Skeletal muscle cell (primary cell): Measurements from ENCODE around the gene FASLG.
"Not testable (repeated sequence)": the region's sequence is repeated elsewhere in the genome, so short reads cannot be mapped to it uniquely, and the experiment has no call there.

ENCODE experiments used
- DNase-seq: peaks from one replicate; pipeline ENCODE4 v3.0.0-alpha.2; 2010; ENCODE audit warnings: low read depth
- H3K4me3 ChIP-seq: 2 replicates; pipeline ENCODE4 v1.5.1; 2011; ENCODE audit warnings: low read depth, mild to moderate bottlenecking, control low read depth, low read length, moderate library complexity

FASLG gene, protein sequence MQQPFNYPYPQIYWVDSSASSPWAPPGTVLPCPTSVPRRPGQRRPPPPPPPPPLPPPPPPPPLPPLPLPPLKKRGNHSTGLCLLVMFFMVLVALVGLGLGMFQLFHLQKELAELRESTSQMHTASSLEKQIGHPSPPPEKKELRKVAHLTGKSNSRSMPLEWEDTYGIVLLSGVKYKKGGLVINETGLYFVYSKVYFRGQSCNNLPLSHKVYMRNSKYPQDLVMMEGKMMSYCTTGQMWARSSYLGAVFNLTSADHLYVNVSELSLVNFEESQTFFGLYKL

DNA sequence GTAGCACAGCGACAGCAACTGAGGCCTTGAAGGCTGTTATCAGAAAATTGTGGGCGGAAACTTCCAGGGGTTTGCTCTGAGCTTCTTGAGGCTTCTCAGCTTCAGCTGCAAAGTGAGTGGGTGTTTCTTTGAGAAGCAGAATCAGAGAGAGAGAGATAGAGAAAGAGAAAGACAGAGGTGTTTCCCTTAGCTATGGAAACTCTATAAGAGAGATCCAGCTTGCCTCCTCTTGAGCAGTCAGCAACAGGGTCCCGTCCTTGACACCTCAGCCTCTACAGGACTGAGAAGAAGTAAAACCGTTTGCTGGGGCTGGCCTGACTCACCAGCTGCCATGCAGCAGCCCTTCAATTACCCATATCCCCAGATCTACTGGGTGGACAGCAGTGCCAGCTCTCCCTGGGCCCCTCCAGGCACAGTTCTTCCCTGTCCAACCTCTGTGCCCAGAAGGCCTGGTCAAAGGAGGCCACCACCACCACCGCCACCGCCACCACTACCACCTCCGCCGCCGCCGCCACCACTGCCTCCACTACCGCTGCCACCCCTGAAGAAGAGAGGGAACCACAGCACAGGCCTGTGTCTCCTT lies at the start of gene FASLG:
TSS of gene FASLG (plus strand) at position 233 of the 583 bp plus-strand sequence. CDS start at position 332, 99 bp downstream.
- no peak within 1 kb of the TSS for H3K4me3 ChIP-seq
- no peak for DNase-seq

DNA sequence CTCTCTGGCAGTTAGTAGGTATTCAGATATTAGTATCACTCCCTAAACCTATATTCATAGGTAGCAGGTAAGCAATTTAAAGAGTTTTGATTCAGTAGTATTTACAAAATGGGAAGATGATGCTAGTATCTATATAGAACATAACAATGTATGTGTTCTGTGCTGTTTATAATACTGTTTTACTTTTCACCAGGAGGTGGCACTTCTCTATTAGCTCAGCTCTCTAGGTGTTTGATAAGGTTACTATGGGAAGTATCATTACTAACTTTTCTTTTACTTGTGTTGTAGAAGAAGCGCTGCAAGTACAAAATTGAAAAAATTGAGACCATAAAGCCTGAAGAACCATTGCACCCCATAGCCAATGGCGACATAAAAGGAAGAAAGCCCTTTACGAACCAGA lies 49.4 kb upstream of the FASLG start:
- DNase-seq, result no peak
- no peak overlapping the region for H3K4me3 ChIP-seq

DNA sequence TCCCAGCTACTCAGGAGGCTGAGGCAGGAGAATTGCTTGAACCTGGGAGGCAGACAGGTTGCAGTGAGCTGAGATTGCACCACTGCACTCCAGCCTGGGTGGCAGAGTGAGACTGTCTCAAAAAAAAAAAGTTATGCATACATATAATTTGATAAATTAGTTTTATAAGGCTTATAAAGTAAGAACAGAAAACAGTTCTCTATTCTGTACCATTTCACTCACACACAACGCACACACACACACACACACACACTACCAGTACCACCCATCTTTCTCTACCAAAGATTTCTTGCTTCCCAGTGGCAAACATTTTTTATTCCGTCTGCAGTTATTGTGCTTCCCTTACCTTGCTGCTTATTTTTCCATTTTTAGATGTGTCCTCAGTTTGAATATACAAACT lies 46.4 kb upstream of the FASLG start:
- H3K4me3 ChIP-seq, result no peak overlapping the region
- no peak for DNase-seq

DNA sequence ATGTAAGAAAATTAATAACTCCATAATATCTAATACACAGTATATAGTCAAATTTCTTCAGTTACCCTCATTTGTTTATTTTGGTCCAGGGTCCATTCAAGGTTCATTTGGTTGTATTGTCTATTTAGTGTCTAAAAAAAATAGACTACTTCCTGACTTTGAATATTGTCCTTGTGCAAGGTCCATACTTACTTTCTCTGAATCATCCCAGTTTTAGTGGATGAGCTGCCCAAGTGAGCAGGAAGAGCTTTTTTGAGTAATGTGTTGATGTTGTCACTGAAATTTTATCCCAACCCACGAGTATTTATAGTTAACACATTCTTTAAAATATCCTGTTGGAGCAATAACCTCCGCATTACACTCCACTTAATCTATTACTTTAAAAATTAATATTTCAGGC lies 45.6 kb upstream of the FASLG start:
- H3K4me3 ChIP-seq, result no peak overlapping the region
- no peak for DNase-seq

DNA sequence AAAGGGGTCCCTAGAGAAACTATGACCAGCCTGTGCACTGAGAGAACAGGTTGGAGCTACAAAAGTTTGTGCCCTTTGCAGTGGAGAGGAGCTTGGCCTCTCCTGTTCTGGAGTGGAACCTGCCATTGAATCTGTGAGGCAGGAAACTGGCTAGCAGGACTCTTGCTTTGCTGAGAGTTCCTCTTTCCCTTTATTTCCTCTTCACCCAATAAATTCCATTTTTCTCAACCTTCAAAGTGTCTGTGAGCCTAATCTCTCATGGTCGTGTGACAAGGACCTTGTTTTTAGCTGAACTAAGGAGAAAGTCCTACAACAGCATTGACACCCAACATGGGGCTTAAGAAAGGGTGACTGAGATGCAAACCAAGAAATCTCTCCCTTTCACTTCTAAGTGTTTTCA lies 42.7 kb upstream of the FASLG start:
- H3K4me3 ChIP-seq, result no peak overlapping the region
- no peak for DNase-seq

DNA sequence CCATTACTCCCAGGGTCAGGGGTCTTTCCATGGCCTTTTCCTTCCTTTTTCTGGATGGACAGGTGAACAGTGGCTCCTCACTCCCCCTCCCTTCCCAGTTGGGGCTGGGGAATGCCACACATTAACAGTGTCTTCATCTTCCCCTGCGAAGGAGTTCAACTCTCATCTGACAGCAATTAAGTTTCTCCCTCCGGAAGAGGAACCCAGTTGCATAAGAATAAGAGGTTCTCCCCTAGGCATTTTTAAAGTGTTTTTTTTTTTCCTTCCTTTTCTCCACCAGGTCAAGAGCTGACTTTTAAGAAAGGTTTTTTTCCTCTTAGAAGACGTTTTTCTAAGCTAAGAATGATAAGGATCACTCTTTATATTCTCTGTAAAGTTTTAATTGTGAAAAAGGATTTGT lies 42.3 kb upstream of the FASLG start:
- DNase-seq, result no peak
- no peak overlapping the region for H3K4me3 ChIP-seq

DNA sequence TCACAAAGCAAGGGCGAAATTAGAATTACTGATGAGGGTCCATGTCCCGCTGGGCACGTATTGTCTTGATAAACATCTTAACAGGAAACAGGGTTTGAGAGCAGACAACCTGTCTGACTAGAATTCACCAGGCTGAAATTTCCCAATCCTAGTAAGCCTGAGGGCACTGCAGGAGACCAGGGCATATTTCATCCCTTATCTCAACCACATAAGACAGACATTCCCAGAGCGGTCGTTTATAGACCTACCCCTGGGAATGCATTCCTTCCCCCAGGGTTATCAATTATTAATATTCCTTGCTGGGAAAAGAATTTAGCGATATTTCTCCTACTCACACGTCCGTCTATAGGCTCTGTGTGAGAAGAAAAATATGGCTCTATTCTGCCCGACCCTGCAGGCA lies 38.3 kb upstream of the FASLG start:
- not testable (repeated sequence) for H3K4me3 ChIP-seq, DNase-seq

DNA sequence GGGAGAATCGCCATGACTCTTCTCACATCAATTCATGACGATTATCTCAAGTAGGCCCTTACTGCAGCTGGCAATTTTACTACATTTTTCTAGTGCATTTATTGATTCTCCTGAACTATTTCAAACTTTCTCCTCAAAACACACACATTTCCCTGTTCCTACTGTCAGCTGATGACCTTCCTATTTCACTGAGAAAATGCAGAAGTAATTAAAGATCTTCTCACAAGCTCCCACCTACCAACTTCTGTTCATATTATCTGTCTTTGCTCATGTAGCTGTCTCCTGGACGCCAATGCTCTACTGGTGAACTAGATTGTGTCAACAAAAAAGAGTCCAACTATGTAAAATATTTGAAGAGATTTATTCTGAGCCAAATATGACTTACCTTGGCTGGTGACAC lies 36.4 kb upstream of the FASLG start:
- no peak overlapping the region for H3K4me3 ChIP-seq
- DNase-seq, result no peak

DNA sequence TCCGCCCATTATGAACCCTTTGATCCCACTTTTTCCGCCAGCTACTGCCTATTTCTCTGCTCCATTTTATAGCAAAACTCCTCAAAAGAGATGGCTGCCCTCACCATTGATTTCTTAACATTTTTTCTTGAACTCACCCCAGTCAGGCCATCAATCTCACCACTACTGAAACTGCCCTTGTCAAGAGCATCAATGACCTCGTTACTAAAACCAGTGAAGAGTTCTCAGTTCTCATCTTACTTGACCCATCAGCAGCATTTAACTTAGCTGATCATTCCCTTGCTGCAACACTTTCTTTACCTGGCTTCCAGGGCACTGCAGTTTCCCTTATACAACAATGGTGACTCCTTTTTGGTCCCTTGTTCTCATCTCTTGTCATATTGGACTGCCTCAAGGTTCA lies 35.2 kb upstream of the FASLG start:
- H3K4me3 ChIP-seq, result no peak overlapping the region
- no peak for DNase-seq

DNA sequence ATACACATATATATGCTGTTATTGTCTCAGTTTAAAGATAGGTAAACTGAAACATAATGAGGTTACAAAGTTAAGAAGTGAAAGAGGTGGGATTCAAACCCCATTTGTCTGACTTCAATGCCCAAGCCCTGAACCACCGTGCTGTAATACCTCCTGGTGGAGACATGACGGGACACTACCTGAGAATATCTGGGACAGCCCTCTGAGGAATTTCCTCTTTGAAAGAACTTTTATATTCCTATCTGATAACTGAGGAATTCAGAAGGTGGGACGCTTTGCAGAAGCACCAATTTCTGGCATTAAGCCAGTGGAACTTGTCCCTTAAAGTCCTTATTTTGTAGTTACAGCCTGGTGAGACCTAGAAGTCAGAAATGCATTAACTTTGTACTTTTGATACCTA lies 32.1 kb upstream of the FASLG start:
- no peak for DNase-seq
- no peak overlapping the region for H3K4me3 ChIP-seq

DNA sequence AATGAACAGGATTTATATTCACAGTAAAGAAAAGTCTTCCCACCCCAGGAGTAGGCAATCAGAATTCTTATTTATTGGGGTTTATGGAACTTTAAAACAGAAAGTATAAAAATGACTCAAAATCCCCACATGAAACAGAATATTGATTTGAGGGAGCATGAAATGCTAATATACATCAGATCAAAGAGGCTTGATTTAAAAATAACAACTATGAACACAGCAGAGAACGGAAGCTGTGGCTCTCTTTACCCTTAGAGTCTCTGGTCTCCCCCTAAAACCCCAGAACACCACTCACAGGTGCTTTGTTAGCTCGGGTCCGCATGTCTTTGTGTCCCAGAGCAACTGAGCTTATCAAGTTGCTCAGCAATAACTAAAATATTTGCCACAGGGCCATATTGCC lies 31.2 kb upstream of the FASLG start:
- DNase-seq, result no peak
- no peak overlapping the region for H3K4me3 ChIP-seq

DNA sequence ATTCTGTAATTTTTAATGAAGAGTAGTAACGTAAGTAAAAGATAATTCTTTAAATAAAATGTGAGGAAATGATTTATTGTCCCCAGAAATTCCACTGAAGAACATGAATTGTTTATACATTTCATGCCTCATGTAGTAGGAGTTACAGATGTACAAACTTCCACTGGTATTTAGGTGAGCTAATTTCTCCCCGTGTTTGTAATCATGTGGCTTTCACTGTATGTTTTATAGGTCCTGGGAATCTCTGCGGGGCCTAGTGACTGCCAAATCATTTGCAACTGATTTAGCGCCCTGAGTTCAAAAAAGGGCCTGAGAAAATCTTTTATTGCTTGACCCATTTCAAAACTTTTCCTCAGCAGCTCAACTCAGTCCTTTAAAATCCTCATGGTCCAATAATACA lies 30.5 kb upstream of the FASLG start:
- H3K4me3 ChIP-seq, result no peak overlapping the region
- DNase-seq, result peak; percentile 52

DNA sequence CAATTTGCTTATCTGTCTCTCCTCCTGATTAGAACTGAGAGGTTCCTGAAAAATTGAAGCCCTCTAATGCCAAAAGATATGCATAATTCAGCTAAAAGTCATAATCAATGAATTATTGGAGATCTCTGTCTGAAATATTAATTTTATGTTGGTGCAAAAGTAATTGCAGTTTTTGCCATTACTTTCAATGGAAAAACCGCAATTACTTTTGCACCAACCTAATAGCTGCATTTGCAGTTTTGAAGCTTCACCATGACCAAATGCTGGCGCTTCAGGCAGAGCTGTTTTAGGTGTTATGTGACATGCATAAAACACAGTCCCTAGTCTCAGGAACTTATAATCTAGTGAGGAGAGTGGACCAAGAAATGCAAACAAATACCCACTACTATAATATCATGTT lies 29.7 kb upstream of the FASLG start:
- no peak for DNase-seq
- H3K4me3 ChIP-seq, result no peak overlapping the region

DNA sequence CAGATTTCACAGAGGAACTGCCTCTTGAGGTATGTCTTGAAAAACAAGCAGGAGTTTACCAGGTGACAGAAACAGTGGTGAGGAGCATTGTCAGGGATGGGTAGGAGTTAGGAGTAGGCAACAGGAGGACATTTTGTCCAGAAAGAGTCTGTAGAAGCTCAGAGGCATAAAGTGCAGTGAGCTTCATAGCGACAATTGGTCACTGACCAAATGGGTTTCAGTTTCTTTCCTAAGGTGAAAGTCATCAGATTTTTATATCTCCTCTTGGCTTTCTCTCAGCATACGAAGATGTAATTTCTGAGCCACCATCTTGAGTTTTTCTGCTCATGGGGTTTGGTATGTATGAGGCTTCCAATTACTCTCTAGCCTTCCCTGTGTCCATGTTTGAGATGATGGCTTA lies 29.3 kb upstream of the FASLG start:
- no peak for DNase-seq
- no peak overlapping the region for H3K4me3 ChIP-seq

DNA sequence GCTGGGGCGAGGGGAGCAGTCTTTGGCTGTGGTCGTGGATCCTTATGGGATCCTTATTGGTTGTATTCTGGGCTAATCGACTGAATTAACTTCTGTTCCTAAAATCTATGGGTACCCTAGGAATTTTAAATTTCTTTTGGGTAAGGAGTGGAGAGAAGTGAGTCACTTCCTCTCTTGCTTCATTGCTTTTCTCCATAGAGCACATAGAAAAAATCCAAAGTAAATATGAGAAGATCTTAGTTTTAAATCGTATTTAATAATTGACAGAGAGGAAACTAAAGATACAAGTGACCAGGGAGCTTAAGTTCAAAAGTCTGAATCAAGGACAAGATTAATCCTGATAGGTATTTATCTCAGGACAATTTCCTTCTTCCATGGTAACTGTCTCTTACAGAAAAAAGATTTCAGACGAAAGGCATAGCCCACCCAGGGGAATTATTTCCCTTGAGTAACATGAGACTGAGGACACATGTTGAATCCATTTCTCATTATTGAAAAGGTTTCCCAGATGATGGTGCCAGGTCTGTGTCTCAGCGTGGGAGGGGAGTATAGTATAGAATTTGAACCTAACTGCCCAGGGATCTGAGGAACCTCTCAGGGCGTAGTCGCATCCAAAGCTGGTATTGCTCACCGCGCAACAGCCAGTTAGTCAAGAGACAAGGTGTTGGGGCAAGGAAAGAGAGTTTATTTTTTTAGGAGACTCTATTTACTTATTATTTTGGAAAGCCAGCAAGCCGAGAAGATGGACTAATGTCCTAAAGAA lies 28.7 kb upstream of the FASLG start:
- no peak overlapping the region for H3K4me3 ChIP-seq
- DNase-seq, result no peak

DNA sequence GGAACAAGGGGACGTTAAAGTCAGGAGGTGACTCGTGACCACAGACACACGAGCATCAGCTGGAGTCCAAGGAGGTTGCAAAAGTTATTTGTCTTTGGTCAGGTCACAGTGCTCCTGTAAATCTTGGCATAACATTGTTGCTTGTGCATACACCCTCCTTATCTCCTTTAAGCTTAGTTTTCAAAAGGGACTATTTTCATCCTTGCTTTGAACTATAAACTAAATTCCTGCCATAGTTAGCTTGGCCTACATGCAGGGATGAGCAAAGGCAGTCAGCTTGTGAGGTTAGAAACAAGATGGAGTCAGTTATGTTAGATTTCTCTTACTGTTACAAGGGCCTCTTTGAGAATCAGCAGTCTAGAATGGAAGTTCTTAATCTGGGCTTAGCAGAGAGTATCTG lies 28.0 kb upstream of the FASLG start:
- no peak for DNase-seq
- no peak overlapping the region for H3K4me3 ChIP-seq

DNA sequence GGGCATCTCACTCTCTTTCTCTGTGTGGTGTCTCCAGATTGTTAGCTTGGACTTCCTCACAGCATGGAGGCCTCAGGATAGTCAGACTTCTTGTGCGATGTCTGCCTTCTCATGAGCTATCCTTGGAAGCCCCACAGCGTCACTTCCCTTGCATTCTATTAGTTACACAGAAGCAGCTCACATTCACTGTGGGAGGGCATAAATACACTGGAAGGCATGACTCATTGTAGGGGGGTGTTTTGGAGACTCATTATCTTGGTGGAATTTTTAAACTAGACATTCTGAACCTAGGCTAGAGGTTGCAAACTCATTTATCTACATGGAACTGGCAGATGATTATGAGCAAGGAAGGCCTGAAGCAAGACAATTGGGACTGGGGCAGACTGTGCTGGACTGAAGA lies 21.4 kb upstream of the FASLG start:
- H3K4me3 ChIP-seq, result no peak overlapping the region
- DNase-seq, result peak; percentile 72

DNA sequence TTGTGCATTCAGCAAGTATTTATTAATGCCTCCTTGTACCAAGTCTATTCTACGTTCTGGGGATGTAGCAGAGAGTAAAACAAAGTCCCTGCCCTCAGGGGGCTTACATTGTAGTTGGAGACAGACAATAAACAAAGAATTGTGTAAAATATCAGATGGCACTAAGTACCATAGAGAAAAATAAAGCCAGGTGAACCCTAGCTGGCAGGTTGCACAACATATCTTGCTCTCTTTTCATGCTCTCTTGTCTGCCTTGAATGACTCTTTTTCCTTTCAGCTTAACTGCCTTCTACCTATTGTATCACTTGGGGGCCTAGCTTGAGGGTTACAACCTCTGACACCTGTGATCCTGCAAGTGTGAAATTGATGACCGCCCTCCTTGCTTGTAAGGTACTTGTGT lies 20.7 kb upstream of the FASLG start:
- no peak for DNase-seq
- H3K4me3 ChIP-seq, result no peak overlapping the region

DNA sequence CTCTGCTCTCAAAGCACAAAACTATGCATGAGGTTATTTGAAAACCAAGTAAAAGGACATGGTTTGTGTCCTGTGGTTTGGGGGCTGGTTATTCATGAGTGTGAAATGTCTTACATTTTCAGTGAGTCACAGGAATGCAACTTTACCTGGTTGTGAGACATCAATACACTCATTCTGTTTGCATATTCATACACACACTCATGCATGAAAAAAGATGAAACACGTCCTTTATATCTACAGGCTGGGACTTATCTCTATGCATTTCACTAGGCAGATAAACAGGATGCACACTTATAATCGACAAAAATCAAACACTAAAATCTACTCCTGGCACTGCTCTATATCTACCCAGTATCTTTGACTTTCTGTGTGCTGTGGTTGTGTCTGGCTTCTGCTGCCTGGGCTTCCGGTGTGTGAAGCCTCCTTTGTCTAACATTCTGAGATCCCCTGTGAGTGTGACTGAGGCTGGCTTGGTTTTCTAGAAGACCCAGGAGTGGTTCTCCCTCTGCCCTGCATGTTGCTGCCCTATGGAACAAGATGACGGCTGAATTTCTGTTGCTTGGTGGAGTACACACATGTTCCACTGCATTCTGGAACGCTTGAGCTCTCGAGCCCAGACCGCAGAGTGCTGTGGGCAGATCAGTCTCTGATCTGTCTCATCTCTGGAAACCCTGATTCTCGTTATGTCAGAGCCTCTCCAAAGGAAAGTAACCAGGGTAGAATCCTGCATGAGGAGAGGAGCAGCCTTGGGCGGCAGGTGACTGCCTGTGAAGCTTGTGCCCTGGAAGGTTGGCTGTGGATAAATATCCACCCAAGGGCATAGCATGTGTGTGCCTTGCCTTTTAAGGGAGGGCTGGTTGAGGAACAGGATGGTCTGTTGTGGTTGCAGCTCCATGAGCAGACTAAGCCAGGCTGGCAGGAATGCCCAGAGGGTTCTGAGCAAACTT lies 19.7 kb upstream of the FASLG start:
- peak; percentile 86 for DNase-seq
- no peak overlapping the region for H3K4me3 ChIP-seq

DNA sequence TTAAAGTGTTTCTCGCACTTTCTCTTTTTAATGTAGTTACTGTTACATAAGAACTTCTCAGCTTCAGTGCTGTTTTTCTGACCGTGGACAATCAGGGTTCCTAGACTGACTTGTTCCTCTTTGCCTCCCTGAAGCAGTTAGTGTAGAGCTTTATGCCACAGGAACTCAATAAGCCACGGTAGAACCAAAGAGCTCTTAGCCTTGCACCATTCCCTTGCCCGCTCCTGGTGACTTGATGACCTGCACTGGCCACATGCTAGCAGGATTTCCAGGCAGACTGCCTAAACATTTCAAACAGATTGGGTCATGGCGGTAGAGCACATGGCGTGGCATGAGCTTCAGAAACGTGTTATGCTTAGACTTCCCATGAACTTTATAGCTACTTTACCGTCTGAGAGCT lies 18.8 kb upstream of the FASLG start:
- H3K4me3 ChIP-seq, result no peak overlapping the region
- DNase-seq, result no peak
